GM04503 (cell line): ENCODE data around the gene TRIM49C.
"Not testable (repeated sequence)": the region's sequence is repeated elsewhere in the genome, so short reads cannot be mapped to it uniquely, and the experiment has no call there.

Experiments
- DNase-seq: peaks from one replicate; pipeline ENCODE4 v3.0.0-alpha.2; 2012; ENCODE audit warnings: low read depth

TRIM49C gene

GRCh38 chr11:90030806-90031205, at the start of gene TRIM49C:
TSS of gene TRIM49C (plus strand) at chr11:90031106. CDS start at chr11:90035212, 4,106 bp downstream.
- DNase-seq, result not testable (repeated sequence)

GRCh38 chr11:90024184-90024583, 6.7 kb upstream of the TRIM49C start:
- DNase-seq, result not testable (repeated sequence)

- not testable (repeated sequence) for DNase-seq
Measured at GRCh38 chr11:90051591-90052209, 20.8 kb downstream of the TRIM49C start.

- not testable (repeated sequence) for DNase-seq
Measured at GRCh38 chr11:90052311-90052710, 21.4 kb downstream of the TRIM49C start.

GRCh38 chr11:90053545-90053944, 22.6 kb downstream of the TRIM49C start:
- DNase-seq, result not testable (repeated sequence)

- not testable (repeated sequence) for DNase-seq
Measured at GRCh38 chr11:90085650-90086049, 54.7 kb downstream of the TRIM49C start, which contains the start of gene UBTFL1. TSS of gene UBTFL1 (plus strand) at chr11:90085950. CDS start at chr11:90085950, 0 bp downstream.

GRCh38 chr11:90088731-90089130, 57.8 kb downstream of the TRIM49C start:
- not testable (repeated sequence) for DNase-seq
